ENCODE data around the gene RECQL5.

- TF ChIP-seq, protein P1, sequence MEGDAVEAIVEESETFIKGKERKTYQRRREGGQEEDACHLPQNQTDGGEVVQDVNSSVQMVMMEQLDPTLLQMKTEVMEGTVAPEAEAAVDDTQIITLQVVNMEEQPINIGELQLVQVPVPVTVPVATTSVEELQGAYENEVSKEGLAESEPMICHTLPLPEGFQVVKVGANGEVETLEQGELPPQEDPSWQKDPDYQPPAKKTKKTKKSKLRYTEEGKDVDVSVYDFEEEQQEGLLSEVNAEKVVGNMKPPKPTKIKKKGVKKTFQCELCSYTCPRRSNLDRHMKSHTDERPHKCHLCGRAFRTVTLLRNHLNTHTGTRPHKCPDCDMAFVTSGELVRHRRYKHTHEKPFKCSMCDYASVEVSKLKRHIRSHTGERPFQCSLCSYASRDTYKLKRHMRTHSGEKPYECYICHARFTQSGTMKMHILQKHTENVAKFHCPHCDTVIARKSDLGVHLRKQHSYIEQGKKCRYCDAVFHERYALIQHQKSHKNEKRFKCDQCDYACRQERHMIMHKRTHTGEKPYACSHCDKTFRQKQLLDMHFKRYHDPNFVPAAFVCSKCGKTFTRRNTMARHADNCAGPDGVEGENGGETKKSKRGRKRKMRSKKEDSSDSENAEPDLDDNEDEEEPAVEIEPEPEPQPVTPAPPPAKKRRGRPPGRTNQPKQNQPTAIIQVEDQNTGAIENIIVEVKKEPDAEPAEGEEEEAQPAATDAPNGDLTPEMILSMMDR (IDR thresholded peaks at IDR 0.05): no peak
- TF ChIP-seq POLR2A (IDR thresholded peaks at IDR 0.05): no peak
Measured at GRCh38 chr17:75629157-75629556, 37.8 kb downstream of the RECQL5 start.
